Measurements from ENCODE around the gene MICAL2.

MICAL2 gene

DNA sequence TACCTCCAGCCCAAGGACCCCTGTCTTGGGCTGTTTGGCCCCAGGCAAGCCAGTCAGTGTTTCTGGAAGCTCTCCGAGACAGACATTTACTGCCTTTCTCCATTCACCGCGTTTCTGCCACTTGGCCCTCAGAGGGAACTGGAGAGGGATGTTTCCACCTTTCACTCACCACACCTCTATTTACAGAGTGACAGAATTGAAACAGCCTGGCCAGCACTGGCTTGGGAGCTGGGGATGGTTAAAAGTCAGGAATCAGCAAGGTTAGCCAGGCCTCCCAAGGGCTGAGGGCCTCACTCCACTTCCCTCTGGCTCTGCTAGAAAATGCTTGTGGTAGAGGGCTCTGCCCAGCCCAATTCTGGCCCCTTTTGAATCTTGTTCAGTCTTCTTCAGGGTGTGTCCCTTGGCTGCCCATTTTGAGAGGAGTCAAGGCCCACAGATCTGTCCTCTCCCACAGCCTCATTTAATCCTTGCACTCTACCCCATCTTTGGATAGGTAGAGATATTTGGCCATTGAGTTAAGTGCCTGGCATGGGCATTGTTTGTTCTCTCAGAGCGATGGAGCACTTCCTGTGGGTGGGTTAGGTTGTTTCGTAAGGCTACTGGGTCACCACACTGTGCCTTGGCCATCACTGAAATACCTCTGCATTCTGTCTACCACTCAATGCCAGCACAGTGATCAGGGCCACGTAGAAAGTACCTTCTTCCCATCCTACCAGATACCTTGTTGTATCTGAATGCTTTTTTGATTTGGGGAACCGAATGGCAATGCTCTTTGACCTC is 119.2 kb downstream of the MICAL2 start:
- no peak for DNase-seq (ENCODE audit: low read depth)

DNA sequence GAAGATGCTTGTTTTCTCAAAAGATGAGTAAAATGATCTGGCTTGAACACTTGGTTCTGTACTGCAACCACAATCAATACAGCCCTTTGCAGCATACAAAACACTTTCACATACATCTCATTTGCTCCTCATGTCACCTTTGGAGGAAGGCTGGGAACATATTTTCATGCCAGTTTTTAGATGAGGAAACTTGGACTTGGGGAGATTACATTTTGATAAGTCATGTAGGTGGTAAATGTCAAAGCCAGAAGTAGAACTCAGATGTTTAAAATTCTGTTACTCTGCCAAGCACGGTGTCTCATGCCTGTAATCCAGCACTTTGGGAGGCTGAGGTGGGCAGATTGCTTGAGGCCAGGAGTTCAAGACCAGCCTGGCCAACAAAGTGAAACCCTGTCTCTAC is 121.8 kb downstream of the MICAL2 start:
- DNase-seq (ENCODE audit: low read depth): no peak

DNA sequence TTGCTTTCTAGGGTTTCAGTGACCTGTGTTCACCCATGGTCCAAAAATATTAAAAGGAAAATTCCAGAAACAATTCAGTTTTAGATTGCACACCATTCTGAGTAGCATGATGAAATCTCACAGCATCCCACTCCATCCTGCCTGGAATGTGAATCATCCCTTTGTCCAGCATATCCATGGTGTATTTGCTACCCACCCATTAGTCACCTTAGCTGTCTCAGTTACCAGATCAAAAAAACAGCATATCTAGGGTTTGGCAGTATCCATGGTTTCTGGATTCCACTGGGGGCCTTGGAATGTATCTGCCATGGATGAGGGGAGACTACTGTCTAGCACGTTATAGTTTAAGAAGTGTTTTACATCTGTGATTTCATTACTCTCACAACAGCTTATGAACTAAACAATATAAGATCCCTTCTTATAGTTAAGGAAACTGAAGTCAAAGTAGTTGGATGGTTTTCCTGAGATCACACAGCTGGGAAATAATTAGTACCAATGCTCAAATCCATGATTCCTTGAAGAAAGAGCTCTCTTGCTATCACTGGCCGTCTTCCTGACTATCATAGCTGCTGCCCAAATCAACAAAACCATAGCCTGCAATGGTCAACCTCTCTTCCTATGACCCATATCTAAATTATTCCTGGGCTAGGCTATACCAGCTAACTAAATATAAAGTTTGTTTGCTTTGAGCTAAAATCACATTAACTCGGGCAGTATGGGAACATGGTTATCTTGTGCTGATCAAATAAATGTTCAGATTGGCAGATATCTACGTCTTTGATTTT is 122.6 kb downstream of the MICAL2 start:
- DNase-seq (ENCODE audit: low read depth): peak; percentile 92

DNA sequence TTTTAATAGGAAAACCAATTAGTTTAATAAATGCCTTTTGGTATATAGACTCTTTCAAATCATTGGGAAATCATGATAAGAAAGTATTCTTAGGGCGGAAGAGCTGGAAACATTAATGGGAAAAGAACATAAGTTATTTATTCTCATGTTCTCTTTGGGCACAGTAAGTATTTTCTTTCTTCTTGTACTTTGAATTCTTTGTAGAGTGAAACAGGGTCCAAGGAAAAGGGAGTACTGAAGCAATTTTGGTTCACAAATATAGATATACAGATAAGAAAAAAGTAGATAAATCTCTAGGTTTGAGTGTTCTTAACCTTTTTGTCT is 123.2 kb downstream of the MICAL2 start:
- DNase-seq (ENCODE audit: low read depth): no peak

DNA sequence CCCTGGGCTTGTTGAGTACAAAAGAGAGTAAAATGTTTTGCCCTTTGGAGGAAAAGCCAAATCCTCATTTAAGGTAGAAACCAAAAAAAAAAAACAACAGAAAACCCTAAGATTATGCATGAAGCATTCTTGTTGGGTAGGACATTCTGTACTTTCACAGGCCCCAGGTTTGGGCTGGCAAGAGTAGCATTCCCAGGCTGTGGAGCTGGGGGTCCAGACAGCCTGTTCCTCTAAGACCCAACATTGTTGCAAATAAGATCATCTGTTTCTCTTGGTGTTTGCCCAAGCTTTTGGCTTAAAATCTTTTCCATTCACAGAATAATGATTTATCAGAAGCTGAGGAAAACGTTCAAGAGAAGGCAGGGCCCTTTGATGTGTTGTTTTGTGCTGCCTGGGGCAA is 123.8 kb downstream of the MICAL2 start:
- no peak for DNase-seq (ENCODE audit: low read depth)

DNA sequence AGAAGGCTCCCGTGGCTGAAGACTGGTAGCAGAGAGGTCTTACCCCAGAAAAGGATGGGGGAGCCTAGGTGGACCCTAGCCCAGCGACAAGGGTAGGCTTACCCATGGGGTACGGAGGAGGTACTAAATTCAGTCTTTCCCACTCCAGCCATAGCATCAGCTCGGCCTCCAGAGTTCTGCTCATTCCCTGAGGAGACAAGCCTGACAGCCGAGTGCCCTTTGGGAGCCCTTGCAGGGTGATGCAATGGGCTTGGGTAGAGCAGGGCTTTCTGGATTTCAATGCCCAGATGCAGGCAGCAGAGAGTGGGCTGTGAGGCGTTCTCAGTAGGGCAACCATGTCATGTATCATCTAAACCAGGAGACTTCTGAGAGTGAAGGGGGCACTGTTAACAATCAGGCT is 124.7 kb downstream of the MICAL2 start:
- DNase-seq (ENCODE audit: low read depth): no peak

DNA sequence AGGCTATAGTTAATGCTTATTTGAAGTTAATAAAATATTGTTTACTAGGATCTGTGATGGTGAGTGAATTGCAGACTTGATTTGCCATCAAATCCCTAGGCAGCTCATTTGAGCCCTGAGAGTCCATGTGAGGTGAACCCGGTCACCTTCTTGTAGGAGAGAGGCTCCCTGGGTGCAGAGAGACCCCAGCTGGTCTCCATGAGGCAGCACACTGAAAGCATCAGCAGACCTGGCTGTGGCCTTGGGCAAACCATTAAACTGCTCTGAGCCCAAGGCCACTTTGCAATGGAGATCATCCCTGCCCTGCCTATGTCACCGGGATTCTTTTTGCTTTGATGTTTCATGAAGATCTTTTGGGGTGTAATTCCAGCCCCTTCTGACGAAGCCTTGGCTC is 125.2 kb downstream of the MICAL2 start:
- DNase-seq (ENCODE audit: low read depth): no peak

DNA sequence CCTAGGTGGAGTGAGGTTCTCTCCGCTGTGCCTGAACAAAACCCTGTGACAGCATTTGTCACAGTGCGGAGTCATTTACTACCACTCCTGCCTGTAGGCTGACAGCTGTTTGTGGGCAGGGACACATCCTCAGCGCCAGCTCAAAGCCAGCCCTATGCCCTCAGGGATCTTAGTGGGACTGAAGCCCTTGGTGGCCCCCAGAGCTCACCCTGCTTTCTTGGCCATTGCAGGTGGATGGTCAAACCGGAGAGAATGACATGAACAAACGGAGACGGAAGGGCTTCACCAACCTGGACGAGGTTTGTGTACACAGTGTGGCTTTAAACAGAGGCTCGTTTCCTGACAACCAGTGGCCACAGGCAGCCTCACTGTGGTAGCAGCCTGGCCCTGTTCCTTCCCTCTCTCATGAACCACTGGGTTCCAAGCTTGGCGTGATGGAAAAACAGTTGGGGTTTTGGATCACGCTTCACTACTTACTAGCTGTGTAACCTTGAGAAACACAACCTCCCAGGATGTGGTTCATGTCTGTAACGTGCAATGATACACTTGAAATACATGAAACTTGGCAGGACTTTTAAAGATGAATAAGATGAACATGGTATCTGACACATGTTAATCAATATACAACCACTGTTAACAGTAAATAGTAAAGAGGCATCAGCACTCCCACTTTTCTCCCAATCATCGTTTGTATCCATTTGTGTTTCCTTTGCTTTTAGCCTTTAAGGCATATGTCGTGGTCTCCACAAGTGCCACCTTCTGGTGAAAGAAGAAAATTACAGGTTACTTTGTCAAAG is 125.8 kb downstream of the MICAL2 start:
- DNase-seq (ENCODE audit: low read depth): no peak

DNA sequence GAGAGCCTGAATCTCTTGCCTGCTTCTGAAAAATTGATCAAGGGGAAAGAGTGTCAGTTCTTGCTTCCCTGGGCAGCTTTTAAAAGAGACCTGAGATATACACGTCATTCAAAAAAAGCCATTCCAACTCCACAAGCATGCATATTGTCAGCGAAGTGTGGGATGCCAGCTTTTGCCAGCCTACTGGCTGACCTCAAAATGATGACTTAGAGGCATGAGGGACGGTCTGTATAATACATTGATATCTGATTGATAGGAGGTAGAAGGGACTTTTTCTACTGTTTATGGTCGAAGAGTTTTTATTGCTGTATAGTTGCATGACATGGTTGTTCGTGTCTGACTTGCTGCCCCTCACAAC is 126.3 kb downstream of the MICAL2 start:
- DNase-seq (ENCODE audit: low read depth): no peak

DNA sequence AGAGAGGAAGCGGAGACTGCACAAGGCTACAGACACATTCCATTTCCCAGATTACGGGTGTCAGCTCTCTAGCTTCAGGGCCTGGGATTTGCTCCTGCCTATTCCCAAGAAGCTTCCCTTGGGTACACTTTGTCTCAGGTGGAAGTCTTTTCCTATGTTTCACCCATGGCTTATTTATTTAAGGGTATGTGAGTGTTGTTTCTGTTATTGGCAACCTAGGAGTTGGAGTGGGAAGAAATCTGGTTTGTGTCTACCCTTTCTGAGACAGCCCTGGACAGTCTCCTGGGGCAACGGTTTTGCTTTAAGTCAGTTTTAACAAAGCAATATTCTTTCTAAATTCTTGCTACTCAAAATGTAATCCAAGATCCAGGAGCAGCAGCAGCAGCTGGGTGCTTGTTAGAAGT is 127.0 kb downstream of the MICAL2 start:
- no peak for DNase-seq (ENCODE audit: low read depth)

DNA sequence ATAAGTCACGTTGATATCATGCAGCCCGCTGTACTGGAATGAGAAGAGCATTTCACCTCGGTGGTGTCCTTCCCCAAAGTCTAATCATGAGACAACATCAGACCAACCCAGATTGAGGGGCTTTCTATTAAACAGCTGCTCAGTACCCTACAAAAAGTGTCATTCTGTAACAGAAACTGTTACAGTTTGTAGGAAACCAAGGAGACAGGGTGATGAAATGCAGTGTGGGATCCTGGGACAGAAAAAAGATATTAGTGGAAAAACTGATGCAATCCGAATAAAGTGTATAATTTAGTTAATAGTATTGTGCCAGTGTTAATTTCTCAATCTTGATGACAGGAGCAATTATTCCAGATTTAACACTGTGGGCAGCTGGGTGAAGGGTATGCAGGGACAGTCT is 128.0 kb downstream of the MICAL2 start:
- DNase-seq (ENCODE audit: low read depth): no peak

DNA sequence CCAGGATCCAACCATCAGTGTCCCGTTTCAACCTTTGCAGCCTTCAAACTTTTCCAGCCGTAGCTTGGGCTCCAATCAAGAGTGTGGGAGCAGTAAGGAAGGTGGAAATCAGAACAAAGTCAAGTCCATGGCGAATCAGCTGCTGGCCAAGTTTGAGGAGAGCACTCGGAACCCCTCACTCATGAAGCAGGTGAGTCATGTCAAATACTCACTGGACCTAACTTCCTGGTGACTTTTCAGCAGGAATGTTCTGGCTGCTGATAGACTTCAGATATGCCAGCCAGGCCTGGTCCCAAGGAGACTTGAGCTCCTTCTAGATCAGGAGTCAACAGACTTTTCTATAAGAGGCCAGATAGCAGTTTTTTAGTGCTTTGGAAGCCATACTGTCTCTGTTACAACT is 129.0 kb downstream of the MICAL2 start:
- no peak for DNase-seq (ENCODE audit: low read depth)

DNA sequence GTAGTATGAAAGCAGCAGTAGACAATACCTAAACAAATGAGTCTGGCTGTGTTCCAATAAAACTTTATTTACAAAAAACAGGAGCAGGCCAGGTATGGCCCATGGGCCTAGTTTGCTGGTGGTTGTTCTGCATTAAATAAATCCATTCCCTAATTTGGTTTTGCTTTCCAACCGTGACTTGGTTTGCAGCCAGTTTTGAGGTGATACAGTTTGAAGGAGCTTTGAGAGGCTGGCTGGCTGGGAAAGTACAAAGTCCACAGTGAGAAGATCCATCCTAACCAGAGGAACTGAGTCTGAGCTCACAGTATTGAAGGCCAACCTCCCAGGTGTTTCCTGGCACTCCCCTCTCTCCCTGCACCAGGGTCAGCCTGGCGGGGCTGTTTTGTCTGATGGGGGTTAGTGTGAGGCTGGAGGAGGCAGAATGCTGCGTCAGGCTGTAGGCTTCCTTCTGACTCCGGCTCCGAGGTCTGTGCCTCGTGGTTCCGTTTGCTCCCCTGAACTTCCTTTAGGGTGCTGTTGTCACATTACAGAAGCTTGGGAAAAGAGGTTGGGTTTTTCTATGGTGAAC is 129.5 kb downstream of the MICAL2 start:
- no peak for DNase-seq (ENCODE audit: low read depth)

DNA sequence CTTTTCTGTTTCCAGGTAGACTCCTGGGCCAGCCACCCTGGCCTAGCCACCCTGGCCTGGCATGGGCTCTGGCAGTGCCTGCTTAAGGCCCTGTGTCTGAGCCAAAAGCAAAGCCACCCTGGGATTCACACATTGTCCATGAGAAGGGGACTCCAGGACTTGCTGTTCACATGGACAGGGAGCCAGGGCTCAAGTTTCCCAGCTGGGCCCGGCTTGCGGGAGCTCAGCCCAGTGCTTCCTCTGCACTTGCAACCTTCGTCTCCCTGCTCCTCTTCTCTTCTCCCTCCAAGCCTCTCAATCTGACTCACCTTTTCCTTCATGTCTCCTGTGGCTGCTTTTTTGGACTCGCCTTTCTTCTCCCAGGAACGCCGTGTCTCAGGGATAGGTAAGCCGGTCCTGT is 130.3 kb downstream of the MICAL2 start:
- DNase-seq (ENCODE audit: low read depth): no peak

DNA sequence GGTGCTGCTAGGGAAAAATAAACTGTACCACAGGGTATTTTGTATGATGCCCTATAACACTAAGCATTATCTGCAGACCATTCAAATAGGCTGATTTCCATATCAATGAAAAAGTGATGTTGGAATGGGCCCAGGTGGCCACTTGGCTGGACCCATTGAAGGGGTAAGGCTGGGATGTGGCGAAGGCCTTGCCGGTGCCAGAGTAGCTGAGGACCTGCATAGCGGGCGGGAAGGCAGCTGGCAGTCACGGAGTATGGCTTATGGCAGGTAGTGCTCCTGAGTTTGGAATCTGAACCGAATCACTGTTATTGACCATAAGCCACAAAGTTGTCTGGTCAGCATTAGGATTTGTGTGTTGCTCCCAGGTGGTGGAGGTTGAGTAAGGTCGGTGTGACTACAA is 131.0 kb downstream of the MICAL2 start:
- DNase-seq (ENCODE audit: low read depth): no peak

DNA sequence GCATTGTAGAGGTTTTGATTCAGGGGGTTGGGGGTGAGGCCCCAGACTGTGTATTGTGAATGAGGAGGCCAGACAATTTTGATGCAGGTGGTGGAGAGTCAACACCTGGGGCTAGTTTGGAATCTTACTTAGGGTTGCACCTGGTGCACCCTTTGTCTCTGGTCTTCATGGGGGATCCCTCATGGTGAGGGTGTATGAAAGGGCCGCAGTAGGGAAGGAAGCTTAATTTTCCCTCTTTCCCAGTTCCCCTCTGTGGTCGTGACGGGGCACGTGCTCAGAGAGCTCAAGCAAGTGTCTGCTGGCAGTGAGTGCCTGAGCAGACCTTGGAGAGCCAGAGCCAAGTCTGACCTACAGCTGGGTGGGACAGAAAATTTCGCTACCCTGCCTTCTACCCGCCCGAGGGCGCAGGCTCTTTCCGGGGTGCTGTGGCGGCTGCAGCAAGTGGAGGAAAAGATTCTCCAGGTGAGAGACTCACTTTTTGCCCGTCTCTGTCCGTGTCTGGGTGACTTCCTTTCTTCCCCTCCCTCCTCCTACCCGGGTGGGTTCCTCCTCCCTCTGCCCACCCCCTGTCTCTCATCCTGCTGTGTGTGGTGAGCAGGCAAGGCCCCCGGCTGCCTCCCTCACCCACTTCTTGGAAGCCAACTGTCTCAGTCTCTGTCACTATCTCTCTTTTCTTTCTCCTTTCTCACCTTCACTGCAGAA is 131.7 kb downstream of the MICAL2 start:
- DNase-seq (ENCODE audit: low read depth): no peak

DNA sequence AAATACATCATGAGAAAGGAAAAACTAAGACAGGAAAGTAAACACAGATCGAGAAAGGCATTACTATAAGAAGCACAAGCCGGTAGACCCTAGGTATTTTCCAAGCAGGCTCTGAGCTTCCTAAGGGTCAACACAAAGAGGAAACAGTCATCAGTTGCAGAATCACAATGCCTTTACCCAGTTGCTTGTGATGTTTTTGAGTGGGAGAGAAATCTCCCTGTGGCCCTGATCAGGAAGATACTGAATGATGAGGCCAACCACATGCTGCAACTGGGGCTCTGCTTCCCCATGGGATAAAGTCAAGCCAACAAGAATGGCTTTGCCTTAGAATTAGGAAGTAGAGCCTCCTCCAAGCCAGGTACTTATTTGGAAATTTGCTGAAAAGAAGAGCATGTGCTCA is 132.6 kb downstream of the MICAL2 start:
- no peak for DNase-seq (ENCODE audit: low read depth)

DNA sequence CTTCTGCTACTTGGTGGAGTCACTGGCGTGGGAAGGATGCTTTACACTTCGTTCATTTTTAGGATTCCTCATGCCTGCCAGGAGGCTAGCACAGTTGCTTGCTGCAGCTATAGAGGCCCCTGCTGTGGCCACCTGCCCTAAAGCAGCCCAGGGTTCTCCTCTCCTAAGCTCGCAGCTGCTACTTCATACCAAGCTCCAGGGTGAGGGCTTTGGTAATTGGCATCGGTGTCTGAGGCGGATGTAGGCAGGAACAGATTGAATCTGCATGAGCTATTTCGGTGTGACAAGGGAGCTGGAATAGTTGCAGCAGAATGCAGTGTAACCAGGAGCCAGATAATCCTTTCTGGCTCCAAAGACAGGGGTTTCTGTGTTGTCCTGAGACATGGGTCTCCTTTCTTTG is 133.1 kb downstream of the MICAL2 start:
- DNase-seq (ENCODE audit: low read depth): no peak

DNA sequence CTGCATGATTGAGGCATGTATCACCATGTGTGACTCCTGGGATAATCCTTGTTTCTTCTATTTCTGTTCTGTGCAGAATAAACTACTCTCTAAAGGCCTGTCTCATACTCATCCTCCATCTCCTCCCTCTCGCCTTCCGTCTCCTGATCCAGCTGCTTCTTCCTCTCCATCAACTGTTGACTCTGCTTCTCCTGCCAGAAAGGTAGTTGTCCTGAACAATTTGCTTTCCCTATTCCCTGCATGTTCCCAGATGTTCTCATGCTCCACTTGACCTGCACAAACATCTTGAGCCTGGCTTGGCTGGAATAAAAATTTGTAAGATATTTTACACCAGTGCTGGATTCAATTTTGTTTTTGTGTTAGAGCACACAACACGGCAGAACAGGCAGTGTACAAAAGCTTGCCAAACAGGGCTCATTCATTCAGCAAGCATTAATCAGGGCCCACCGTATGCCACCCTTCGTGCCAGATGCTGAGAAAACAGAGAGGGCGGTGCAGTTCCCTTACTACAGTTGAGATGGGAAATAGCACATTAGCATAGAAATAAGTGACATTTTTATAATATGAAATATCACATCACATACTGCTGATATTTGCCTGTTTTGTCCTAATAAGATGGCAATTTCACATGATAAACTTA is 133.6 kb downstream of the MICAL2 start:
- DNase-seq (ENCODE audit: low read depth): no peak

DNA sequence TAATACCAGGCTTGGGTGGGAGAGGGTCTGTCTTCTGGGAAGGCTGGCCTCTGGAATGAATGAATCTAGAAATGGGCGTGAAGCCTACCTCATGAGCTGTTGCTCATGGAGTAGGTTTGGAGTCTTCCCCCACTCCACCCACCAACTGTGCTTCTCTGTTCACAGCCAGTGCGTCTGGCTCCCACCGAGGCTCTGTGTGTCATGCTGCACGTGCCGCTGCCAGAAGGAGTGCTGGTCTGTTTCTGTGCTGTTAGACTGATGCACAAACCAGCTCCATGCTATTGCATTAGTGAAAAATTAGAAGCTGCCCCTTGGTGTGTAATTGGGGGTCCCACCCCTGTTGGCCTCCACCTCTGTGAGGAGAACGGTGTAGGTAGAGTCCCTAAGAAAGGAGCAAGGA is 134.7 kb downstream of the MICAL2 start:
- no peak for DNase-seq (ENCODE audit: low read depth)

DNA sequence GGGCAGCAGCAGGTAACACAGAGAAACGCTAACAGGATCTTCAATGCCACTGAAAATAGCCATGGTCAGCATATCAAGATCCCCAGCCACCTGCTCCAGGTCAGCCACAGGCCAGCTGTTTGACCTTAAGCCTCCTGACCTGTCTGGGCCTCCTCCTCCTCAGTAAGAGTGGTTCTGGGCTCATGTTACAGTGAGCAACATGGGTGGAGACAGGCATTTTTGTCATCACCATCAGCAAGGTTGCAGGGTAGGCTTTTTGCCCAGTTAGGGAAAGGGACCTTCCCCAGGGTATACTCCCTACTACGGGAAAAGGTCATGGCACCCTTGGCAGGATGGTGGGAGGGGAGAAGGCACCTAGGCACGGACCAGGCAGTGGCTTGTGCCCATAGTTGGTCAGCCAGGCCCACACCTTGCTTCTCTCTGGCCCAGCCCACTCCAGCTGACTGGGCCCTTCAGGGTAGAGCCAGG is 135.2 kb downstream of the MICAL2 start:
- DNase-seq (ENCODE audit: low read depth): no peak

DNA sequence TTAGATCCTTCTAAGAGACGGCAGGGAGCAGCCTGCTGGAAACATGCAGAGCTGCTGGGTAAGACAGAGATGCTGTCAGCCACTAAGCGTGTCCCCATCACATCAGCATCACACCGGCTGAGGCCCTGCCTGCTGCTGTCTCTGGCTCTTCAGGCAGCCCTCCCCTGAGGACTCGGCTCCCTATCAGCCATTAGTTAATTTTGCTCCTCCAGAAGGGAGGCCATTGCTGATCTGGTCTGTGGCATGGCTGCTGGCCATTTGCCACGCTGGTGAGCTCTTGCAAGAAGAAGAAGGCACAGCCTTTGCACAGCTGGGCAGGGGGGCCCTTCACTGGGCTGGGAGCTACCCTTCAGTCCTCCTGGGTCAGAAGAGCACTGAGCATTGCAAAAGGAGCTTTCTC is 135.8 kb downstream of the MICAL2 start:
- DNase-seq (ENCODE audit: low read depth): no peak

Data from non-pigmented ciliary epithelial cell (primary cell).